Astrocyte (in vitro differentiated cells and primary cell): ENCODE data around the gene MINDY3.

Experiments used
- CTCF ChIP-seq: IDR thresholded peaks from 2 replicates; pipeline ENCODE4 v1.5.1; 2011; ENCODE audit warnings: low read depth, mild to moderate bottlenecking, inconsistent platforms, low read length, moderate library complexity; ENCODE audit not compliant: insufficient read depth
- EZH2 ChIP-seq: IDR thresholded peaks from 2 replicates; pipeline ENCODE4 v1.6.1; 2012; ENCODE audit warnings: mild to moderate bottlenecking, low read length, inconsistent platforms; ENCODE audit not compliant: insufficient read depth

- TF ChIP-seq CTCF (no peak), EZH2 (no peak)
Measured at GRCh38 chr10:15742836-15743235, 117.5 kb downstream of the MINDY3 start.
